A673 (cell line): ENCODE measurements around the gene CCSAP. TPM values are rescaled to one million over a fixed set of nuclear protein-coding genes. Genes with fewer than 3 reads are reported as not detected.

Source experiments
- BruUV-seq: library from RNA; stranded (reverse); fragments of 400-500 nt; replicated peaks from 2 replicates; lab custom pipeline; 2021; lab: Mats Ljungman, UMichigan
- CTCF ChIA-PET: fragments of 300-600 bp; sonication (Branson Sonifier 250); formaldehyde crosslinking; loops from one replicate; lab custom pipeline; 2022; ENCODE audit warnings: antibody characterized with exemption; lab: Charles Lee
- POLR2A ChIA-PET: fragments of 300-600 bp; sonication (Branson Sonifier 250); formaldehyde crosslinking; loops from one replicate; lab custom pipeline; 2022; ENCODE audit warnings: antibody characterized with exemption; ENCODE audit not compliant: low non-redundant PET; lab: Charles Lee
- DNase-seq: peaks from one replicate; pipeline ENCODE4 v3.0.0-alpha.2; 2015; ENCODE audit warnings: low spot score
- H3K27ac ChIP-seq: fragments of 200-600 bp; sonication (generic); 2 replicates; pipeline ENCODE4 v1.5.1; 2016; ENCODE audit warnings: mixed run types, low read depth, mild to moderate bottlenecking, mixed read lengths, antibody characterized with exemption, low read length; ENCODE audit not compliant: poor library complexity, severe bottlenecking
- H3K27me3 ChIP-seq: fragments of 200-600 bp; sonication (generic); replicated peaks from 2 replicates; pipeline ENCODE4 v1.6.1; 2017; ENCODE audit warnings: mixed run types, low read depth, mild to moderate bottlenecking, mixed read lengths, antibody characterized with exemption, low read length; ENCODE audit not compliant: insufficient read depth, poor library complexity
- H3K36me3 ChIP-seq: fragments of 200-600 bp; sonication (generic); 2 replicates; pipeline ENCODE4 v1.6.1; 2016; ENCODE audit warnings: mixed run types, mild to moderate bottlenecking, mixed read lengths, antibody characterized with exemption, low read length; ENCODE audit not compliant: insufficient read depth, poor library complexity, severe bottlenecking
- H3K4me1 ChIP-seq: fragments of 200-600 bp; sonication (generic); 2 replicates; pipeline ENCODE4 v1.6.1; 2017; ENCODE audit warnings: mixed run types, mild to moderate bottlenecking, mixed read lengths, antibody characterized with exemption, low read length; ENCODE audit not compliant: insufficient read depth, poor library complexity, severe bottlenecking
- H3K4me3 ChIP-seq: fragments of 200-600 bp; sonication (generic); 2 replicates; pipeline ENCODE4 v1.5.1; 2016; ENCODE audit warnings: low read depth, mixed run types, mild to moderate bottlenecking, mixed read lengths, low read length; ENCODE audit not compliant: poor library complexity, severe bottlenecking
- H3K9me3 ChIP-seq: fragments of 200-600 bp; sonication (generic); 2 replicates; pipeline ENCODE4 v1.6.1; 2016; ENCODE audit warnings: mixed run types, low read depth, mild to moderate bottlenecking, mixed read lengths, antibody characterized with exemption, low read length; ENCODE audit not compliant: poor library complexity, severe bottlenecking
- CTCF ChIP-seq: fragments of 300-800, 200-600 bp; sonication (generic); conservative IDR thresholded peaks from 2 replicates; pipeline ENCODE4 v1.5.1; 2017; ENCODE audit warnings: low read depth, mild to moderate bottlenecking, antibody characterized with exemption, low read length, moderate library complexity, mixed read lengths
- EZH2 ChIP-seq: fragments of 200-600 bp; sonication (generic); IDR thresholded peaks from 2 replicates; pipeline ENCODE4 v1.6.1; 2017; ENCODE audit warnings: borderline replicate concordance, low read depth, mild to moderate bottlenecking, mixed read lengths, antibody characterized with exemption, low read length; ENCODE audit not compliant: poor library complexity, severe bottlenecking
- intact Hi-C: fragments of 100-400 bp; cut with micrococcal nuclease; formaldehyde crosslinking; loops from one replicate; pipeline ENCODE4 v1.10.0; 2022; ENCODE audit not compliant: unreplicated experiment
- total RNA-seq: library from RNA; stranded (reverse); gene quantifications from 2 replicates; pipeline ENCODE4 v1.2.3, GENCODE V29; 2021

The CCSAP gene
- total RNA-seq, 1 experiment from 2014 or later, result 11.7 TPM

GRCh38 chr1:229372251-229372650 is 29.4 kb upstream of the CCSAP start:
- ChIA-PET CTCF (no interaction called here), POLR2A (no interaction called here)
- no peak overlapping the region for H3K4me3 ChIP-seq
- no TSS peak for BruUV-seq
- intact Hi-C loops, result no loop called here
- TF ChIP-seq EZH2, result no peak
- no peak for TF ChIP-seq CTCF
- H3K27ac ChIP-seq, result no peak overlapping the region
- H3K4me1 ChIP-seq, result peaks cover 9% of the 10 kb centered on the region
- no peak for DNase-seq
- H3K36me3 ChIP-seq, result no peaks in the 10 kb centered on the region
- H3K9me3 ChIP-seq, result no peaks in the 10 kb centered on the region
- H3K27me3 ChIP-seq, result peaks cover 7% of the 10 kb centered on the region

- CTCF ChIA-PET, result no interaction called here
- Histone ChIP-seq H3K4me3 (no peak overlapping the region), H3K27me3 (peaks cover 7% of the 10 kb centered on the region), H3K36me3 (no peaks in the 10 kb centered on the region), H3K4me1 (peaks cover 9% of the 10 kb centered on the region), H3K9me3 (no peaks in the 10 kb centered on the region), H3K27ac (no peak overlapping the region)
- intact Hi-C loops, result no loop called here
- no peak for DNase-seq
- BruUV-seq, result no TSS peak
- POLR2A ChIA-PET, result no interaction called here
- no peak for TF ChIP-seq CTCF
- TF ChIP-seq EZH2, result no peak
Measured at GRCh38 chr1:229371624-229372023, 28.8 kb upstream of the CCSAP start.

- CTCF ChIA-PET, result no interaction called here
- no TSS peak for BruUV-seq
Measured at GRCh38 chr1:229370601-229371021, 27.8 kb upstream of the CCSAP start.

More at GRCh38 chr1:229370601-229371021, 27.8 kb upstream of the CCSAP start:
- Histone ChIP-seq H3K36me3 (no peaks in the 10 kb centered on the region), H3K4me1 (peaks cover 9% of the 10 kb centered on the region), H3K27me3 (peaks cover 7% of the 10 kb centered on the region), H3K27ac (no peak overlapping the region), H3K9me3 (no peaks in the 10 kb centered on the region), H3K4me3 (no peak overlapping the region)
- no peak for TF ChIP-seq EZH2
- TF ChIP-seq CTCF, result peak; percentile 21; the same call in 1 of the 2 replicates
- POLR2A ChIA-PET, result no interaction called here
- intact Hi-C loops, result no loop called here
- DNase-seq, result peak; percentile 80
